Esophagus squamous epithelium (tissue), 4 donors: ENCODE data around the gene CNBP.

ENCODE experiments used
- POLR2A ChIP-seq, 4 donors: fragments of 450-650 bp; IDR thresholded peaks; one replicate each; pipeline ENCODE4 v1.6.1; 2017; ENCODE audit warnings: antibody characterized with exemption in 4 of 4, mild to moderate bottlenecking in 4 of 4, moderate library complexity in 3 of 4
- TF ChIP-seq, protein P1 (sequence below), 6 experiments: fragments of 450-650 bp in 4 of 6; fragments of 200-600 bp in 2 of 6; sonication (generic) in 2 of 6; IDR thresholded peaks; one replicate each; pipeline ENCODE4 v1.5.1; 2016 to 2019; ENCODE audit warnings: antibody characterized with exemption in 6 of 6, mild to moderate bottlenecking in 4 of 6, moderate library complexity in 4 of 6

DNA sequence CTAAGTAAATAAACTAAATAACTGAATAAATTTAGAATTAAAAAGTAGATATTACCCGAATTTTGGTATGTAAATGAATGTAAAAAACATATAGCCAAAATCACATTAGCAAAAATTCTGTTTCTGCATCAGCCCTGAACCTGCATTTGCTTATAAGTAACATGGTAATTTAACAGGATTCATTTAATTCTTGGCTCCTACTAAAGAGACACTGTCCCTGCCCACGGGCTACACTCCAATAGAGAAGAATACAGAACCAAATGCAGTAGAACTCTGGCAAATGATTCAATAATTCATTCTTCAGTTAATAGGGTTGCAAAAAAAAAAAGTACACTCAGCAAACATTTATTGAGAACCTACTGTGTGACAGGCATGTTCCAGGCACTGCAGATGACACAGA lies 20.8 kb upstream of the CNBP start:
- TF ChIP-seq, protein P1, sequence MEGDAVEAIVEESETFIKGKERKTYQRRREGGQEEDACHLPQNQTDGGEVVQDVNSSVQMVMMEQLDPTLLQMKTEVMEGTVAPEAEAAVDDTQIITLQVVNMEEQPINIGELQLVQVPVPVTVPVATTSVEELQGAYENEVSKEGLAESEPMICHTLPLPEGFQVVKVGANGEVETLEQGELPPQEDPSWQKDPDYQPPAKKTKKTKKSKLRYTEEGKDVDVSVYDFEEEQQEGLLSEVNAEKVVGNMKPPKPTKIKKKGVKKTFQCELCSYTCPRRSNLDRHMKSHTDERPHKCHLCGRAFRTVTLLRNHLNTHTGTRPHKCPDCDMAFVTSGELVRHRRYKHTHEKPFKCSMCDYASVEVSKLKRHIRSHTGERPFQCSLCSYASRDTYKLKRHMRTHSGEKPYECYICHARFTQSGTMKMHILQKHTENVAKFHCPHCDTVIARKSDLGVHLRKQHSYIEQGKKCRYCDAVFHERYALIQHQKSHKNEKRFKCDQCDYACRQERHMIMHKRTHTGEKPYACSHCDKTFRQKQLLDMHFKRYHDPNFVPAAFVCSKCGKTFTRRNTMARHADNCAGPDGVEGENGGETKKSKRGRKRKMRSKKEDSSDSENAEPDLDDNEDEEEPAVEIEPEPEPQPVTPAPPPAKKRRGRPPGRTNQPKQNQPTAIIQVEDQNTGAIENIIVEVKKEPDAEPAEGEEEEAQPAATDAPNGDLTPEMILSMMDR (IDR thresholded peaks at IDR 0.05) = no peak
- TF ChIP-seq POLR2A (IDR thresholded peaks at IDR 0.05) = no peak
